LNCAP (cell line): Measurements from ENCODE around the gene CHDH.

ENCODE experiments used
- CTCF ChIP-seq: fragments of 450-650 bp; IDR thresholded peaks from 2 replicates; pipeline ENCODE4 v1.5.1; 2017; ENCODE audit warnings: mild to moderate bottlenecking

CHDH gene

GRCh38 chr3:53799338-53799865, 46.8 kb downstream of the CHDH start:
- no peak for TF ChIP-seq CTCF

DNA sequence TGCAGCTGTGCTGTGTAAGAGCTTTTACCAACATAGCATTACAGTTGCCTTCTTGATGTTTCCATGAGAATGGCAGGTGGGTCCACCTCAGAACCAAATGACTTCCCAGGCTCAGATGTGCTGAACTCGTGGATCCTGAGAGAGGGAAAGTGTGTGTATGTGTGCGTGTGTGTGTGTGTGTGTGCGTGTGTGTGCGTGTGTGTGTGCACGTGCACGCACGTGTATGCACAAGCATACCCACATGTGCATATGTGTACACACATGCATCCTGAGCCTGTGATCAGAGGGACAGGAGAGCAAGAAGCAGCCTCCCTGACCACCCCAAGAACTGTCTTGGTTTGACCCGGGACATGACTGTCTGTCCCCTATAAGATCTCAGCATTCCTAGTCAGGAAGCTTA, 48.1 kb downstream of the CHDH start:
- TF ChIP-seq CTCF, result no peak

DNA sequence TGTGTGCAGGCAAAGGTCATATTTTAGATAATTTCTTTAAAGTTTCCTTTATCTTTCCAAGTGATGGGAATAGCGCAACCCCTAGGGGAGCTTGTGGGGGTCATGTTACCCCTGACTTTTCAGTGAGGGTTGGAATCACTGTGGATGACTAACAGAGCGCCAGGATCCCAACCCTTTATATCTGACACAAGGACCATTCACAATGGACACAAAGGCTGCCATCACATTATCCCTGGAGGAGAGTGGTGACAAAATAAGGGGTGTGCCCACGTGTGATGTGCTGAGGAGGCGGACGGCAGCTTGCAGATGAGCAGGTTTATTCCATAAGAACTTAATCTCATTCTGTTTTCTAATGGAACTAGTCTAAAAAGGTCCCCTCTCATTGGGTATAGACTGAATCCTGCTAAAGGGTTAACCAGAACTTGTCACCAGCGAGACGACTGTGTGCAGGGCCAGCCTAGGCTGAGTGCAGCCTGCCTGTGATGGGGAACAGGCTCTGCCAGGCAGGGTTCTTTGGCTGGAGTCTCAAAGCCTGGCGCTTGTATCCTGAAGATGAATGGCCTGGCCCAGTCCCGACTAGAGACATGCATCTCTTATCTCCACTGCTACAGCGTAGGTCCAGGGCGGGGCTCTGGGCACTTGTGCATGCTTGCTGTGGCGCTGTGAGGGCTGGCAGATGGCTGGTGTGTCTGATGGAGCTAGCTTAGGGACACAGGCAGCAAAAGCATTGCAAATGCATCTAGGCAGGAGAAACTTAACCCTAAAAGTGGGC, 50.2 kb downstream of the CHDH start:
- no peak for TF ChIP-seq CTCF

GRCh38 chr3:53795176-53795575, 51.0 kb downstream of the CHDH start:
- TF ChIP-seq CTCF, result no peak

- no peak for TF ChIP-seq CTCF
Observed at GRCh38 chr3:53794597-53794996, 51.6 kb downstream of the CHDH start.

GRCh38 chr3:53792866-53793265, 53.4 kb downstream of the CHDH start:
- no peak for TF ChIP-seq CTCF

- no peak for TF ChIP-seq CTCF
Observed at GRCh38 chr3:53791317-53791716, 54.9 kb downstream of the CHDH start.

GRCh38 chr3:53790470-53790869, 55.7 kb downstream of the CHDH start:
- no peak for TF ChIP-seq CTCF
